Measurements from ENCODE around the gene UGT1A9.

The UGT1A9 gene

DNA sequence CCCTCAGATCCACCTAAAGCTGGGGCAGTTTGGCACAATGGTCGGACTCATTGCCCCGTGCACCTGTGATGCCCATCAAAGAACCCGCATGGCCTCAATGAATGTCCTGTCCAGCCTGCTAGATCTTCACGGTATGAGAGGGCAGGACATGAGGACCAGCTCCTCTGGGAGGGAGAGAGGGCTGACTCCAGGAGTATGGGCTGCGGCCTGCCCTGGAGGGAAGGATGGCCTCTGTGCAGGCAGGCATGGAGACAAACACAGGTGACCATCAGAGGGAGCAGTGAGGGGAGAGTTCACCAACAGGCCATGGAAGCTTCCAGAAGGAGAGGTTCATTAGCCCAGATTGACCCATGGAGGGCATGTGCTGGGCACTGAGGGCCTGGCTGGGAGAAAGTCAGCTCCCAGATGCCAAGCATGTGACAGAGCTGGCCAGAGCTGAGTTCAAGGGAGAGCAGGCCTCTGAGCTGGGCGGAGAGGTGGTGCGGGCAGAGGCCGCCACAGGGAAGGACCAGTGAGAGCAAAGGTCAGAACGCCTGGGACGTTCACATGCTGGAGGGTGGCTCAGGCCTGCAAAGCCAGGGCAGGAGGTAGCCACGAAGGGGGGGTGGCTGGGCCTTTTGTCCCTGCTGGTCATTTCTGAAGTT is 146.4 kb downstream of the UGT1A9 start:
- H3K27me3 ChIP-seq (ENCODE audit: insufficient read depth, low read length, poor library complexity), result peaks cover 5% of the 10 kb centered on the region
- TF ChIP-seq EZH2 (IDR thresholded peaks at IDR 0.05; ENCODE audit: borderline replicate concordance, low read depth, low read length, severe bottlenecking), result no peak
- TF ChIP-seq, protein P1, sequence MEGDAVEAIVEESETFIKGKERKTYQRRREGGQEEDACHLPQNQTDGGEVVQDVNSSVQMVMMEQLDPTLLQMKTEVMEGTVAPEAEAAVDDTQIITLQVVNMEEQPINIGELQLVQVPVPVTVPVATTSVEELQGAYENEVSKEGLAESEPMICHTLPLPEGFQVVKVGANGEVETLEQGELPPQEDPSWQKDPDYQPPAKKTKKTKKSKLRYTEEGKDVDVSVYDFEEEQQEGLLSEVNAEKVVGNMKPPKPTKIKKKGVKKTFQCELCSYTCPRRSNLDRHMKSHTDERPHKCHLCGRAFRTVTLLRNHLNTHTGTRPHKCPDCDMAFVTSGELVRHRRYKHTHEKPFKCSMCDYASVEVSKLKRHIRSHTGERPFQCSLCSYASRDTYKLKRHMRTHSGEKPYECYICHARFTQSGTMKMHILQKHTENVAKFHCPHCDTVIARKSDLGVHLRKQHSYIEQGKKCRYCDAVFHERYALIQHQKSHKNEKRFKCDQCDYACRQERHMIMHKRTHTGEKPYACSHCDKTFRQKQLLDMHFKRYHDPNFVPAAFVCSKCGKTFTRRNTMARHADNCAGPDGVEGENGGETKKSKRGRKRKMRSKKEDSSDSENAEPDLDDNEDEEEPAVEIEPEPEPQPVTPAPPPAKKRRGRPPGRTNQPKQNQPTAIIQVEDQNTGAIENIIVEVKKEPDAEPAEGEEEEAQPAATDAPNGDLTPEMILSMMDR (IDR thresholded peaks at IDR 0.05; ENCODE audit: borderline replicate concordance, extremely low read depth, low read length, poor library complexity, severe bottlenecking), result no peak
- no peak for DNase-seq
- no peaks in the 10 kb centered on the region for H3K79me2 ChIP-seq (ENCODE audit: insufficient read depth, low read length)
- H2AFZ ChIP-seq (ENCODE audit: low read depth, low read length), result no peak overlapping the region
- no peak overlapping the region for H3K9ac ChIP-seq (ENCODE audit: low read depth, low read length)
- H3K36me3 ChIP-seq (ENCODE audit: insufficient read depth, low read length), result no peaks in the 10 kb centered on the region
- H3K4me2 ChIP-seq (ENCODE audit: insufficient read depth, low read length), result no peak overlapping the region
- H3K9me3 ChIP-seq (ENCODE audit: insufficient read depth, low read length, severe bottlenecking), result no peaks in the 10 kb centered on the region
- ATAC-seq (ENCODE audit: insufficient read depth, low read depth), result no peak
- no peaks in the 10 kb centered on the region for H4K20me1 ChIP-seq (ENCODE audit: insufficient read depth, low read length)
- H3K4me1 ChIP-seq (ENCODE audit: insufficient read depth, low read length), result no peaks in the 10 kb centered on the region
- no peak overlapping the region for H3K4me3 ChIP-seq (ENCODE audit: low read depth in 1 of 2, low read length in 2 of 2)
- H3K27ac ChIP-seq (ENCODE audit: low read length), result no peak overlapping the region

DNA sequence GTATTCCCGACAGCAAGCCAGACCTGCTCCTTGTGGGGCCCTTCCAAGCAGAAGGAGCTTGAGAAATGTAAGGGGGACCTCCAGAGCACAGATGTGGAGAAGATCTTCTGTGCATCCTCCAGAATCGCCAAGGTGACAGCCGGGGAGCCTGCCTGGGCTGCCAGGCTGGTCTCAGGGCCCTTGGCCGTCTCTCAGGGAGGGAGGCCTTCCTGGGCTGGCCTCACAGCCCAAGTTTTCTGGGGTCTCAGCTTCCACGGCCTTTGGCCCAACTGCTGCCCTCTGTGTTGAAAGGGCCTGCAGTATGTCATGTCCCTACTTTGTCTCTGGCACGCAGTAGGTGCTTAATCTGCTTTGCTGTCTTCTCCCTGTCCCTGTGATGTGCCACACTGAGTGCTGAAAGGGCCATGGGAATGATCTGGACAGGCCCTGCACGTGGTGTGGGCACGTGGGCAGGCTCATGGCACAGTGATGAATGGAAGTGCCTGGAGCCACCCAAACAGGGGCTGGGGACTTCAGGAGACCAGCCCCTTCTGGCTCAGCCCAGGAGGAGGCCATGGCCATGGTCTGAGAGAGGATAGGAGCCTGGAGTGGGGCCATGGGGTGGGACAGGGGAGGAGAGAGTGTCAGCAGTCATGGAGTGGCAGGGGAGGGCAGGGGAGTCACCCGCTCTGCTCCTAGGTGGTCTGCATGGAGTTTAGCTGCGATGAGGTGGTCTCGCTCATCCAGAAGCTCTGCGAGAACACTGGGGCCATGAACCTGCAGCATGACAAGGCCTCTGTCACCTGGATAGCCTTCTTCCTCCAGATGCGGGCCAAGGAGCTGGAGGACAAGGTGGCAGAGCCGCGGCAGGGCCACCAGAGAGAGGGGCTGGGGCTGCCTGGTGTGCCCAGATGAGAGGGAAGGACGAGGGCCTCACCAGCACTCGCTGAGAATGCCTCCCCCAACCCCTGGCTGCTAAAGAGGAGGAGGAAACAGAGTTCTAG is 147.2 kb downstream of the UGT1A9 start:
- Histone ChIP-seq H3K9ac (ENCODE audit: low read depth, low read length) (no peak overlapping the region), H3K4me2 (ENCODE audit: insufficient read depth, low read length) (no peak overlapping the region), H3K27me3 (ENCODE audit: insufficient read depth, low read length, poor library complexity) (peaks cover 5% of the 10 kb centered on the region), H3K4me1 (ENCODE audit: insufficient read depth, low read length) (no peaks in the 10 kb centered on the region), H3K36me3 (ENCODE audit: insufficient read depth, low read length) (no peaks in the 10 kb centered on the region), H3K79me2 (ENCODE audit: insufficient read depth, low read length) (no peaks in the 10 kb centered on the region), H2AFZ (ENCODE audit: low read depth, low read length) (no peak overlapping the region), H3K27ac (ENCODE audit: low read length) (no peak overlapping the region), H4K20me1 (ENCODE audit: insufficient read depth, low read length) (no peaks in the 10 kb centered on the region), H3K9me3 (ENCODE audit: insufficient read depth, low read length, severe bottlenecking) (no peaks in the 10 kb centered on the region), H3K4me3 (ENCODE audit: low read depth in 1 of 2, low read length in 2 of 2) (no peak overlapping the region)
- DNase-seq (no peak), ATAC-seq (ENCODE audit: insufficient read depth, low read depth) (no peak)
- TF ChIP-seq, protein P1 (IDR thresholded peaks at IDR 0.05; ENCODE audit: borderline replicate concordance, extremely low read depth, low read length, poor library complexity, severe bottlenecking), result no peak
- TF ChIP-seq EZH2 (IDR thresholded peaks at IDR 0.05; ENCODE audit: borderline replicate concordance, low read depth, low read length, severe bottlenecking), result no peak

- Histone ChIP-seq H3K79me2 (ENCODE audit: insufficient read depth, low read length) (no peaks in the 10 kb centered on the region), H3K27me3 (ENCODE audit: insufficient read depth, low read length, poor library complexity) (no peaks in the 10 kb centered on the region), H3K9ac (ENCODE audit: low read depth, low read length) (no peak overlapping the region), H3K36me3 (ENCODE audit: insufficient read depth, low read length) (no peaks in the 10 kb centered on the region), H3K4me2 (ENCODE audit: insufficient read depth, low read length) (no peak overlapping the region), H3K4me3 (ENCODE audit: low read depth in 1 of 2, low read length in 2 of 2) (no peak overlapping the region), H4K20me1 (ENCODE audit: insufficient read depth, low read length) (no peaks in the 10 kb centered on the region), H2AFZ (ENCODE audit: low read depth, low read length) (no peak overlapping the region), H3K4me1 (ENCODE audit: insufficient read depth, low read length) (no peaks in the 10 kb centered on the region), H3K27ac (ENCODE audit: low read length) (no peak overlapping the region), H3K9me3 (ENCODE audit: insufficient read depth, low read length, severe bottlenecking) (no peaks in the 10 kb centered on the region)
- ATAC-seq (ENCODE audit: insufficient read depth, low read depth) (no peak), DNase-seq (no peak)
- TF ChIP-seq, protein P1 (IDR thresholded peaks at IDR 0.05; ENCODE audit: borderline replicate concordance, extremely low read depth, low read length, poor library complexity, severe bottlenecking), result no peak
- no peak for TF ChIP-seq EZH2 (IDR thresholded peaks at IDR 0.05; ENCODE audit: borderline replicate concordance, low read depth, low read length, severe bottlenecking)
Measured at GRCh38 chr2:233819884-233820773, 148.4 kb downstream of the UGT1A9 start.

Data from DND-41 (cell line).